Gastrocnemius medialis (tissue), 4 donors: ENCODE measurements around the gene CTIF. TPM values are rescaled to one million over a fixed set of nuclear protein-coding genes. Genes with fewer than 3 reads are reported as not detected.

Source experiments
- ATAC-seq, 2 donors: fragments of 150-250 bp; one replicate each; pipeline ENCODE4 v1.9.1; 2016
- DNase-seq, 2 donors: peaks; one replicate each; pipeline ENCODE4 v3.0.0-alpha.2; 2019
- H3K27ac ChIP-seq, 4 donors: fragments of 200-600 bp; sonication (generic); 1 replicate in 1 of 4; 2 replicates in 3 of 4; pipeline ENCODE4 v1.5.1; 2016 to 2018; ENCODE audit warnings: mild to moderate bottlenecking in 2 of 4, moderate library complexity in 1 of 4
- H3K27me3 ChIP-seq, 3 donors: fragments of 200-600 bp; sonication (generic) in 2 of 3; 1 replicate in 1 of 3; 2 replicates in 2 of 3; pipeline versions ENCODE4 v1.5.1 to v1.6.0; 2016 to 2019; ENCODE audit warnings: mild to moderate bottlenecking in 1 of 3, moderate library complexity in 1 of 3
- H3K36me3 ChIP-seq, 2 donors: fragments of 200-600 bp; sonication (generic) in 1 of 2; one replicate each; pipeline ENCODE4 v1.5.1; 2017 to 2018
- H3K4me1 ChIP-seq, 2 donors: fragments of 200-600 bp; sonication (generic) in 1 of 2; one replicate each; pipeline ENCODE4 v1.5.1; 2016 to 2017; ENCODE audit warnings: mild to moderate bottlenecking in 2 of 2
- H3K4me3 ChIP-seq, 4 donors: fragments of 200-600 bp; sonication (generic) in 3 of 4; 1 replicate in 1 of 4; 2 replicates in 3 of 4; pipeline ENCODE4 v1.5.1; 2016 to 2019; ENCODE audit warnings: mild to moderate bottlenecking in 2 of 4
- H3K9me3 ChIP-seq, 3 donors: fragments of 200-600 bp; sonication (generic) in 2 of 3; 1 replicate in 1 of 3; 2 replicates in 2 of 3; pipeline ENCODE4 v1.5.1; 2016 to 2019
- CTCF ChIP-seq, 5 experiments: fragments of 450-650 bp in 3 of 5; fragments of 200-600 bp in 2 of 5; sonication (generic) in 2 of 5; IDR thresholded peaks in 4 of 5; conservative IDR thresholded peaks in 1 of 5; 1 replicate in 4 of 5; 2 replicates in 1 of 5; pipeline ENCODE4 v1.5.1; 2016 to 2019; ENCODE audit warnings: antibody characterized with exemption in 5 of 5, mild to moderate bottlenecking in 3 of 5, moderate library complexity in 3 of 5
- POLR2A ChIP-seq, 2 donors: fragments of 450-650 bp; IDR thresholded peaks; one replicate each; pipeline ENCODE4 v1.6.1; 2017; ENCODE audit warnings: antibody characterized with exemption in 2 of 2, mild to moderate bottlenecking in 2 of 2, moderate library complexity in 2 of 2
- in situ Hi-C, 4 donors: fragments of 200-750 bp; cut with MboI; loops; one replicate each; pipeline versions ENCODE4 v1.15.0 to v1.8.0; 2017; ENCODE audit warnings: low sequenced_read_pairs in 4 of 4
- intact Hi-C: fragments of 100-400 bp; cut with DNase I; formaldehyde crosslinking; loops from one replicate; pipeline ENCODE4 v1.15.1; 2023; ENCODE audit warnings: low total_unique reads
- total RNA-seq, 4 donors: library from RNA; depleted of rRNA; stranded (reverse); fragments of >200 nt; gene quantifications; one replicate each; pipeline versions ENCODE4 v1.1.0 to v1.2.3, GENCODE V29; 2016

The CTIF gene
- total RNA-seq, 4 donors from 2014 or later, result 20.2 to 35.4 (median 23.1) TPM

- H3K36me3 ChIP-seq, result no peaks in the 10 kb centered on the region
- TF ChIP-seq CTCF (IDR thresholded peaks at IDR 0.05 in 4 of 5, conservative IDR thresholded peaks at IDR 0.05 in 1 of 5), result no peak
- no peak for TF ChIP-seq POLR2A (IDR thresholded peaks at IDR 0.05)
- no peaks in the 10 kb centered on the region for H3K27me3 ChIP-seq
- DNase-seq, result no peak
- H3K9me3 ChIP-seq, result no peaks in the 10 kb centered on the region
- in situ Hi-C loops (no loop called here), intact Hi-C loops (no loop called here)
- H3K4me3 ChIP-seq, result no peak overlapping the region
- H3K4me1 ChIP-seq, result peaks cover 31 to 41% of the 10 kb centered on the region in 2 donors
- ATAC-seq, result no peak
- H3K27ac ChIP-seq, result no peak overlapping the region
Observed at GRCh38 chr18:48608581-48608980, 69.8 kb downstream of the CTIF start.

GRCh38 chr18:48609114-48609513 lies 70.3 kb downstream of the CTIF start:
- DNase-seq (no peak), ATAC-seq (no peak)
- peaks cover 31 to 44% of the 10 kb centered on the region in 2 donors for H3K4me1 ChIP-seq
- H3K4me3 ChIP-seq, result no peak overlapping the region
- no peaks in the 10 kb centered on the region for H3K36me3 ChIP-seq
- intact Hi-C loops (no loop called here), in situ Hi-C loops (no loop called here)
- TF ChIP-seq POLR2A (IDR thresholded peaks at IDR 0.05) (no peak), CTCF (IDR thresholded peaks at IDR 0.05 in 4 of 5, conservative IDR thresholded peaks at IDR 0.05 in 1 of 5) (no peak)
- no peaks in the 10 kb centered on the region for H3K27me3 ChIP-seq
- H3K27ac ChIP-seq, result no peak overlapping the region
- no peaks in the 10 kb centered on the region for H3K9me3 ChIP-seq

- H3K36me3 ChIP-seq, result no peaks in the 10 kb centered on the region
- H3K9me3 ChIP-seq, result no peaks in the 10 kb centered on the region
- TF ChIP-seq CTCF (IDR thresholded peaks at IDR 0.05 in 4 of 5, conservative IDR thresholded peaks at IDR 0.05 in 1 of 5) (no peak), POLR2A (IDR thresholded peaks at IDR 0.05) (no peak)
- no peak for DNase-seq
- ATAC-seq, result no peak
- in situ Hi-C loops, result no loop called here
- no peaks in the 10 kb centered on the region for H3K27me3 ChIP-seq
- no peak overlapping the region for H3K27ac ChIP-seq
- peaks cover 31 to 44% of the 10 kb centered on the region in 2 donors for H3K4me1 ChIP-seq
- intact Hi-C loops, result no loop called here
- H3K4me3 ChIP-seq, result no peak overlapping the region
Observed at GRCh38 chr18:48609820-48610815, 71.3 kb downstream of the CTIF start.

- TF ChIP-seq POLR2A (IDR thresholded peaks at IDR 0.05) (no peak), CTCF (IDR thresholded peaks at IDR 0.05 in 4 of 5, conservative IDR thresholded peaks at IDR 0.05 in 1 of 5) (no peak)
- Histone ChIP-seq H3K27me3 (no peaks in the 10 kb centered on the region), H3K4me3 (no peak overlapping the region), H3K9me3 (no peaks in the 10 kb centered on the region), H3K4me1 (peaks cover 30 to 44% of the 10 kb centered on the region in 2 donors), H3K27ac (no peak overlapping the region), H3K36me3 (no peaks in the 10 kb centered on the region)
- DNase-seq (no peak), ATAC-seq (no peak)
- in situ Hi-C loops (no loop called here), intact Hi-C loops (no loop called here)
Observed at GRCh38 chr18:48611203-48611602, 72.4 kb downstream of the CTIF start.
